HepG2 (cell line): ENCODE measurements around the gene HADH. TPM values are rescaled to one million over a fixed set of nuclear protein-coding genes. Genes with fewer than 3 reads are reported as not detected.
A peak's percentile ranks its signal among the peaks of the same experiment; 100 is the strongest.

Experiments used
- ATAC-seq: fragments of 200-7000 bp; cut with Tn5 transposase; 3 replicates; pipeline ENCODE4 v1.9.1; 2020; ENCODE audit warnings: mild to moderate bottlenecking, moderate library complexity
- BruUV-seq: library from RNA; stranded (reverse); fragments of 400-500 nt; replicated peaks from 2 replicates; lab custom pipeline; 2021; lab: Mats Ljungman, UMichigan
- CTCF ChIA-PET: fragments of 300-600 bp; formaldehyde crosslinking; extraction: SDS; loops from one replicate; lab custom pipeline; 2021; ENCODE audit warnings: low total read pairs, inconsistent platforms, low intra/inter-chr PET ratio; lab: Yijun Ruan, JAX
- POLR2A ChIA-PET: fragments of 350-600 bp; sonication (Branson Sonifier 250); formaldehyde crosslinking; loops from one replicate; lab custom pipeline; 2020; ENCODE audit warnings: antibody characterized with exemption, inconsistent platforms; lab: Yijun Ruan, JAX
- DNase-seq: peaks from one replicate; pipeline ENCODE4 v3.0.0-alpha.2; 2015; ENCODE audit warnings: low spot score
- FAIRE-seq: peaks from 3 replicates; lab custom pipeline; 2011; peaks lifted over from hg19 to GRCh38; lab: Jason Lieb, UNC
- H2AFZ ChIP-seq: one replicate; pipeline ENCODE4 v1.6.1; 2011; ENCODE audit warnings: low read length, inconsistent platforms
- H3K27ac ChIP-seq: fragments of 300-600 bp; 3 replicates; pipeline ENCODE4 v1.8.0; 2011; ENCODE audit warnings: mixed run types, mild to moderate bottlenecking, mixed read lengths, low read length, inconsistent platforms; ENCODE audit not compliant: insufficient read depth; ENCODE audit errors: extremely low read length
- H3K27me3 ChIP-seq, 2 experiments: fragments of 200-600 bp in 1 of 2; 2 replicates in 1 of 2; 3 replicates in 1 of 2; pipeline versions ENCODE4 v1.6.0 to v1.8.0; 2011; ENCODE audit warnings: low read length in 2 of 2, mild to moderate bottlenecking in 2 of 2, moderate library complexity in 2 of 2, inconsistent platforms in 1 of 2; ENCODE audit not compliant: insufficient read depth in 2 of 2, control insufficient read depth in 1 of 2
- H3K36me3 ChIP-seq, 2 experiments: fragments of 200-600 bp in 1 of 2; replicated peaks in 1 of 2; 2 replicates in 1 of 2; 3 replicates in 1 of 2; pipeline versions ENCODE4 v1.5.1 to v1.8.0; 2011; ENCODE audit warnings: low read length in 2 of 2, inconsistent platforms in 1 of 2; ENCODE audit not compliant: insufficient read depth in 2 of 2, control insufficient read depth in 1 of 2
- H3K4me1 ChIP-seq: 2 replicates; pipeline ENCODE4 v1.5.1; 2012; ENCODE audit warnings: low read length, inconsistent platforms; ENCODE audit not compliant: insufficient read depth
- H3K4me2 ChIP-seq: 2 replicates; pipeline ENCODE4 v1.6.0; 2011; ENCODE audit warnings: low read depth, low read length, inconsistent platforms
- H3K4me3 ChIP-seq, 3 experiments: fragments of 200-600 bp in 1 of 3; sonication (generic), shearing (Covaris generic) in 1 of 3; replicated peaks in 1 of 3; 2 replicates each; pipeline ENCODE4 v1.5.1; 2011 to 2016; ENCODE audit warnings: low read length in 3 of 3, inconsistent platforms in 2 of 3, low read depth in 2 of 3, mild to moderate bottlenecking in 2 of 3, control low read depth in 1 of 3, mixed read lengths in 1 of 3; ENCODE audit not compliant: insufficient read depth in 1 of 3
- H3K79me2 ChIP-seq: one replicate; pipeline ENCODE4 v1.6.1; 2011; ENCODE audit warnings: low read length, inconsistent platforms; ENCODE audit not compliant: insufficient read depth
- H3K9ac ChIP-seq: 2 replicates; pipeline ENCODE4 v1.6.0; 2011; ENCODE audit warnings: mild to moderate bottlenecking, low read depth, low read length, inconsistent platforms; ENCODE audit not compliant: insufficient read depth
- H3K9me3 ChIP-seq: 2 replicates; pipeline ENCODE4 v1.5.1; 2012; ENCODE audit warnings: mild to moderate bottlenecking, low read length
- H4K20me1 ChIP-seq: 2 replicates; pipeline ENCODE4 v1.6.0; 2011; ENCODE audit warnings: inconsistent platforms, mild to moderate bottlenecking, low read length, moderate library complexity; ENCODE audit not compliant: insufficient read depth
- BCL3 ChIP-seq: sonication (generic); formaldehyde crosslinking; IDR thresholded peaks from 2 replicates; pipeline ENCODE4 v1.5.1; 2020; ENCODE audit warnings: mild to moderate bottlenecking, missing genetic modification reagents, moderate library complexity
- DZIP1 ChIP-seq: sonication (generic); formaldehyde crosslinking; IDR thresholded peaks from 2 replicates; pipeline ENCODE4 v1.5.0; 2020; ENCODE audit warnings: mild to moderate bottlenecking, missing genetic modification reagents
- FOXM1 ChIP-seq: sonication (generic); formaldehyde crosslinking; IDR thresholded peaks from 2 replicates; pipeline ENCODE4 v1.5.0; 2020; ENCODE audit warnings: missing genetic modification reagents
- FOXO4 ChIP-seq: sonication (generic); formaldehyde crosslinking; conservative IDR thresholded peaks from 2 replicates; pipeline ENCODE4 v1.8.1; 2023; ENCODE audit warnings: missing genetic modification reagents
- GMEB2 ChIP-seq: IDR thresholded peaks from 2 replicates; pipeline ENCODE4 v1.6.1; 2016; ENCODE audit warnings: missing biosample characterization, missing genetic modification reagents, low read depth
- JUNB ChIP-seq: sonication (generic); formaldehyde crosslinking; IDR thresholded peaks from 2 replicates; pipeline ENCODE4 v1.8.0; 2022; ENCODE audit warnings: missing genetic modification reagents, mild to moderate bottlenecking, borderline replicate concordance
- SRF ChIP-seq: IDR thresholded peaks from 2 replicates; pipeline ENCODE4 v1.6.1; 2011; ENCODE audit warnings: mild to moderate bottlenecking, low read depth, low read length, moderate library complexity
- ZNF430 ChIP-seq: sonication (generic); formaldehyde crosslinking; IDR thresholded peaks from 2 replicates; pipeline ENCODE4 v1.9.0; 2021; ENCODE audit warnings: mild to moderate bottlenecking, missing genetic modification reagents
- ZNF510 ChIP-seq: sonication (generic); formaldehyde crosslinking; IDR thresholded peaks from 2 replicates; pipeline ENCODE4 v1.4.0; 2020; ENCODE audit warnings: low read depth, mild to moderate bottlenecking, missing genetic modification reagents
- ZNF713 ChIP-seq: sonication (generic); formaldehyde crosslinking; IDR thresholded peaks from 2 replicates; pipeline ENCODE4 v1.4.0; 2020; ENCODE audit warnings: mild to moderate bottlenecking, missing genetic modification reagents
- ZNF749 ChIP-seq: sonication (generic); formaldehyde crosslinking; IDR thresholded peaks from 2 replicates; pipeline ENCODE4 v1.8.0; 2022; ENCODE audit warnings: mild to moderate bottlenecking, missing genetic modification reagents, moderate library complexity, borderline replicate concordance
- WGBS: methylation state at CpG from one replicate; pipeline ENCODE4 v1.1.6; 2017; ENCODE audit warnings: low lambda C conversion rate; 5-methylcytosine and 5-hydroxymethylcytosine counted together
- in situ Hi-C: cut with HindIII; loops from 2 replicates; pipeline ENCODE4 v1.10.0; 2017; ENCODE audit warnings: low pct_unique_long_range_greater_than_20kb; ENCODE audit not compliant: extremely low pct_ligation_motif_present
- intact Hi-C: fragments of 100-400 bp; cut with micrococcal nuclease; formaldehyde crosslinking; loops from one replicate; pipeline ENCODE4 v1.10.0; 2022; ENCODE audit not compliant: unreplicated experiment
- polyA plus RNA-seq, 8 experiments: library from polyadenylated mRNA; depleted of rRNA in 3 of 8; stranded (reverse) in 7 of 8; unstranded in 1 of 8; fragments of >200 nt; fragmentation: Illumina TruSeq in 4 of 8; extraction: Trizol in 4 of 8; gene quantifications; 2 replicates each; pipeline versions ENCODE4 v1.2.1 to v1.2.3, GENCODE V29; 2011 to 2016; ENCODE audit warnings: low read depth in 4 of 8, missing spikeins in 1 of 8, mixed read lengths in 1 of 8; ENCODE audit not compliant: insufficient read depth in 1 of 8
- total RNA-seq, 5 experiments: library from RNA; depleted of rRNA; stranded (reverse); fragments of >200 nt; fragmentation: Illumina TruSeq; extraction: Trizol; gene quantifications; 2 replicates each; pipeline ENCODE4 v1.2.3, GENCODE V29; 2016; ENCODE audit warnings: low read depth in 1 of 5

HADH gene
- total and polyA plus RNA-seq, 2 of the 13 experiments (the other 11 are each of a cell fraction or from before 2014, with no cell fraction given) = 29.6 to 33.9 TPM

- no peak overlapping the region for H2AFZ ChIP-seq
- BruUV-seq = TSS peak; percentile 61
- H3K36me3 ChIP-seq = no peaks in the 10 kb centered on the region
- FAIRE-seq (no peak), ATAC-seq (peak; percentile 61), DNase-seq (no peak)
- CTCF ChIA-PET = no interaction called here
- H3K9me3 ChIP-seq = peaks cover 12% of the 10 kb centered on the region; the same call in 1 of the 2 replicates
- peak overlapping the region; percentile 56 for H3K27ac ChIP-seq
- no peaks in the 10 kb centered on the region for H3K79me2 ChIP-seq
- in situ Hi-C loops = no loop called here
- TF ChIP-seq GMEB2 (CRISPR knock-in tag) (no peak), JUNB (no peak), ZNF749 (no peak), FOXM1 (CRISPR knock-in tag) (no peak), FOXO4 (CRISPR knock-in tag) (no peak), ZNF713 (CRISPR knock-in tag) (no peak), ZNF430 (CRISPR knock-in tag) (no peak), SRF (no peak), BCL3 (CRISPR knock-in tag) (no peak), ZNF510 (CRISPR knock-in tag) (no peak), DZIP1 (CRISPR knock-in tag) (no peak)
- TF ChIP-seq, all 625 proteins: peak for 0
- no peaks in the 10 kb centered on the region for H4K20me1 ChIP-seq
- peaks cover 19% of the 10 kb centered on the region for H3K4me1 ChIP-seq
- peak overlapping the region; percentile 59 for H3K4me2 ChIP-seq
- 0 out of 2 replicates have a peak overlapping the region, but pooled peaks have one; percentile 20 for H3K9ac ChIP-seq
- intact Hi-C loops = no loop called here
- no peak overlapping the region for H3K4me3 ChIP-seq
- WGBS = 32% methylated on average over 3 of the region's 3 CpGs
- H3K27me3 ChIP-seq = no peaks in the 10 kb centered on the region
- POLR2A ChIA-PET = interaction anchor here (1.7 kb wide), 1 partner anchor 13 kb away, joined by 4 read pairs; no protein-coding TSS in a partner anchor
Measured at GRCh38 chr4:107977966-107978705, 11.6 kb upstream of the HADH start.
